ENCODE results near the gene NXF1. TPM values are rescaled to one million over a fixed set of nuclear protein-coding genes. Genes with fewer than 3 reads are reported as not detected.

Gene NXF1
- total and polyA plus RNA-seq, 2 donors (not counting 1 experiment from before 2014, with no cell fraction given), result 161 to 262 TPM

DNA sequence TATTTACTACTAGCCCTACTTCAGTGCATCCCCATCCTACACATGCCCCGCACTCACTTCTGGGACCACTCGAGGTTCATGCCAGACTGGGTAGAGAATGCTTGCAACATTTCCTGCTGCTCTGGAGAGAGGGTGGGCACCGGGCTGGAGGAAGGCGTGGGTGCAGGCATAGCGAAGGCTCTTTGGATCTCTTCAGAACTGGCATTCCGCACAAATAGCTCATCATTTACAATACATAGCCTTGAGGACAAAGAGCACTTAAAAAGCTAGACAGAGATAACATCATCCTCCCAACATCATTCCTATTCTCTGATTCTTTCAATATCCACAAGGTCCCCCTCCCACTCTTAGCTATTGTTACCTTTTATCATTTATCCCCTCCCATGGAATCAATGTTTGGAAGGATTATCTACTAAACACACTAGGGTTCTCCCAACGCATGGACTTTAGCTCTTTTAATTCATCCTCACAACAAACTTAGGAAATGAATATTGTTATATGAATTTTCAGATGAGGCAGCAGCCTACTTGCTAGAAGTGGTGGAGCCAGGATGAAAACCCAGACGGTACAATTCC, 11.0 kb downstream of the NXF1 start:
- Mint-ChIP-seq H3K9me3 (ENCODE audit: insufficient read depth) (no peaks in the 10 kb centered on the region), H3K27ac (peak overlapping the region; percentile 27), H3K4me1 (peaks cover 28% of the 10 kb centered on the region), H3K4me3 (no peak overlapping the region), H3K27me3 (no peaks in the 10 kb centered on the region)
- Histone ChIP-seq H3K27ac (ENCODE audit: low read length in 2 of 2) (no peak overlapping the region), H3K9me3 (ENCODE audit: control extremely low read depth in 1 of 3, control insufficient read depth in 2 of 3, insufficient read depth in 1 of 3, low read length in 2 of 3) (no peaks in the 10 kb centered on the region), H3K79me2 (ENCODE audit: control insufficient read depth, insufficient read depth, low read length) (peaks cover 48% of the 10 kb centered on the region), H3K4me3 (ENCODE audit: control extremely low read depth in 1 of 5, extremely low read depth in 1 of 5, insufficient read depth in 1 of 5, low read depth in 2 of 5, low read length in 4 of 5) (no peak overlapping the region), H4K20me1 (ENCODE audit: control insufficient read depth, insufficient read depth, low read length, poor library complexity, severe bottlenecking) (peaks cover 6% of the 10 kb centered on the region), H2AFZ (ENCODE audit: insufficient read depth, low read depth, low read length, poor library complexity, severe bottlenecking) (no peak overlapping the region), H3K9ac (ENCODE audit: low read length) (no peak overlapping the region), H3K27me3 (replicated peaks in 1 of 4; ENCODE audit: control extremely low read depth in 1 of 4, control insufficient read depth in 3 of 4, insufficient read depth in 4 of 4, low read length in 3 of 4) (no peaks in the 10 kb centered on the region), H3K36me3 (replicated peaks in 1 of 2; ENCODE audit: control extremely low read depth in 1 of 2, control insufficient read depth in 1 of 2, extremely low read depth in 1 of 2, insufficient read depth in 2 of 2, low read length in 1 of 2) (peaks cover 3 to 77% of the 10 kb centered on the region in 2 experiments), H3K4me2 (replicated peaks; ENCODE audit: low read depth, low read length, poor library complexity, severe bottlenecking) (no peak overlapping the region), H3K4me1 (ENCODE audit: control insufficient read depth in 2 of 2, insufficient read depth in 2 of 2, low read length in 2 of 2) (peaks cover 17 to 20% of the 10 kb centered on the region in 2 donors)
- TF ChIP-seq, protein P1, sequence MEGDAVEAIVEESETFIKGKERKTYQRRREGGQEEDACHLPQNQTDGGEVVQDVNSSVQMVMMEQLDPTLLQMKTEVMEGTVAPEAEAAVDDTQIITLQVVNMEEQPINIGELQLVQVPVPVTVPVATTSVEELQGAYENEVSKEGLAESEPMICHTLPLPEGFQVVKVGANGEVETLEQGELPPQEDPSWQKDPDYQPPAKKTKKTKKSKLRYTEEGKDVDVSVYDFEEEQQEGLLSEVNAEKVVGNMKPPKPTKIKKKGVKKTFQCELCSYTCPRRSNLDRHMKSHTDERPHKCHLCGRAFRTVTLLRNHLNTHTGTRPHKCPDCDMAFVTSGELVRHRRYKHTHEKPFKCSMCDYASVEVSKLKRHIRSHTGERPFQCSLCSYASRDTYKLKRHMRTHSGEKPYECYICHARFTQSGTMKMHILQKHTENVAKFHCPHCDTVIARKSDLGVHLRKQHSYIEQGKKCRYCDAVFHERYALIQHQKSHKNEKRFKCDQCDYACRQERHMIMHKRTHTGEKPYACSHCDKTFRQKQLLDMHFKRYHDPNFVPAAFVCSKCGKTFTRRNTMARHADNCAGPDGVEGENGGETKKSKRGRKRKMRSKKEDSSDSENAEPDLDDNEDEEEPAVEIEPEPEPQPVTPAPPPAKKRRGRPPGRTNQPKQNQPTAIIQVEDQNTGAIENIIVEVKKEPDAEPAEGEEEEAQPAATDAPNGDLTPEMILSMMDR (IDR thresholded peaks at IDR 0.05), result no peak
- no peak for TF ChIP-seq EZH2 (IDR thresholded peaks at IDR 0.05; ENCODE audit: borderline replicate concordance, insufficient read depth, low read depth, low read length, poor library complexity, severe bottlenecking)
- CTCF ChIA-PET, result interaction anchor here (0.5 to 1.8 kb wide), 5 partner anchors 8 to 14 kb away, joined by 3 to 8 read pairs (median 3); no protein-coding TSS in a partner anchor
- DNase-seq (no peak), ATAC-seq (ENCODE audit: low read depth) (no peak)
- POLR2A ChIA-PET, result interaction anchor here (1.0 to 1.3 kb wide), 2 partner anchors 46 to 88 kb away, joined by 3 to 7 read pairs; no protein-coding TSS in a partner anchor
- WGBS (ENCODE audit: insufficient coverage), result 98% methylated on average over 7 of the region's 8 CpGs
- intact Hi-C loops (cut with micrococcal nuclease), result no loop called here

DNA sequence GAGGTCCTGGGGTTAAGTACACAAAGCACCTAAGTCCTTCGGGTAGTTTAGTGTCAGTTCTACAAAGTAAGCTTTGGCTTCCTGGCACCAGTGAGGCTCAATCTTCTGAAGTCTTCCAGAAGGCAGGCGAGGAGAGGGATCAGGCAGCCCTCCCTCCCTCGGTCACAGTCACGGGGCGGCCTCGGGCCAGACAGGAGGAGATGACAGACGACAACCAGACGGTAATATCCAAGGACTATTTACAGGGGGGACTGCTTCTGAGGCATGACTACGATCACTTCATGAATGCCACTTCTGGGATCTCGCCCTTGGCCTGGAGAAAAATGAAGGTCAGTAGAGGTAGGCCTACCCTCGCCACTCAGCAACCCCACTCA, 13.1 kb downstream of the NXF1 start:
- H3K4me2 ChIP-seq (replicated peaks; ENCODE audit: low read depth, low read length, poor library complexity, severe bottlenecking), result peak overlapping the region; percentile 97
- Mint-ChIP-seq H3K4me1 (peaks cover 44% of the 10 kb centered on the region), H3K27ac (peak overlapping the region; percentile 91), H3K27me3 (no peaks in the 10 kb centered on the region), H3K9me3 (ENCODE audit: insufficient read depth) (no peaks in the 10 kb centered on the region), H3K4me3 (peak overlapping the region; percentile 91)
- intact Hi-C loops (cut with micrococcal nuclease), result loop anchor here (1.0 kb wide), 4 partner anchors 13 to 70 kb away; partner anchors contain the start of genes NXF1, POLR2G and TAF6L
- H3K9me3 ChIP-seq (ENCODE audit: control extremely low read depth in 1 of 3, control insufficient read depth in 2 of 3, insufficient read depth in 1 of 3, low read length in 2 of 3), result no peaks in the 10 kb centered on the region
- no peak for ATAC-seq (ENCODE audit: low read depth)
- peaks cover 25 to 34% of the 10 kb centered on the region in 2 donors for H3K4me1 ChIP-seq (ENCODE audit: control insufficient read depth in 2 of 2, insufficient read depth in 2 of 2, low read length in 2 of 2)
- H2AFZ ChIP-seq (ENCODE audit: insufficient read depth, low read depth, low read length, poor library complexity, severe bottlenecking), result peak overlapping the region; percentile 77
- WGBS (ENCODE audit: insufficient coverage), result 14% methylated on average over 6 of the region's 11 CpGs
- H3K27ac ChIP-seq (ENCODE audit: low read length in 2 of 2), result peak overlapping the region; percentile 65 to 83
- peak overlapping the region; percentile 89 for H3K9ac ChIP-seq (ENCODE audit: low read length)
- no peaks in the 10 kb centered on the region for H3K27me3 ChIP-seq (replicated peaks in 1 of 4; ENCODE audit: control extremely low read depth in 1 of 4, control insufficient read depth in 3 of 4, insufficient read depth in 4 of 4, low read length in 3 of 4)
- peaks cover 0 to 63% of the 10 kb centered on the region in 2 experiments for H3K36me3 ChIP-seq (replicated peaks in 1 of 2; ENCODE audit: control extremely low read depth in 1 of 2, control insufficient read depth in 1 of 2, extremely low read depth in 1 of 2, insufficient read depth in 2 of 2, low read length in 1 of 2)
- CTCF ChIA-PET, result interaction anchor here (0.6 kb wide), 1 partner anchor 911 kb away, joined by 3 read pairs; no protein-coding TSS in a partner anchor
- POLR2A ChIA-PET, result interaction anchor here (0.9 to 2.7 kb wide), 3 partner anchors 12 to 146 kb away, joined by 3 to 19 read pairs (median 4); partner anchors contain the start of genes GANAB and WDR74
- DNase-seq, result no peak
- H3K79me2 ChIP-seq (ENCODE audit: control insufficient read depth, insufficient read depth, low read length), result peaks cover 56% of the 10 kb centered on the region
- no peak for TF ChIP-seq EZH2 (IDR thresholded peaks at IDR 0.05; ENCODE audit: borderline replicate concordance, insufficient read depth, low read depth, low read length, poor library complexity, severe bottlenecking)
- TF ChIP-seq, protein P1 (IDR thresholded peaks at IDR 0.05), result no peak
- H3K4me3 ChIP-seq (ENCODE audit: control extremely low read depth in 1 of 5, extremely low read depth in 1 of 5, insufficient read depth in 1 of 5, low read depth in 2 of 5, low read length in 4 of 5), result peak overlapping the region in 4 of 5 experiments; percentile 59 to 94 (median 88)
- peaks cover 15% of the 10 kb centered on the region for H4K20me1 ChIP-seq (ENCODE audit: control insufficient read depth, insufficient read depth, low read length, poor library complexity, severe bottlenecking)

Data from B cell (primary cell).